ENCODE data around the gene VSIG10. TPM values are rescaled to one million over a fixed set of nuclear protein-coding genes. Genes with fewer than 3 reads are reported as not detected.

Gene VSIG10
- total RNA-seq, 4 donors from 2014 or later, result 122 to 207 (median 155) TPM

DNA sequence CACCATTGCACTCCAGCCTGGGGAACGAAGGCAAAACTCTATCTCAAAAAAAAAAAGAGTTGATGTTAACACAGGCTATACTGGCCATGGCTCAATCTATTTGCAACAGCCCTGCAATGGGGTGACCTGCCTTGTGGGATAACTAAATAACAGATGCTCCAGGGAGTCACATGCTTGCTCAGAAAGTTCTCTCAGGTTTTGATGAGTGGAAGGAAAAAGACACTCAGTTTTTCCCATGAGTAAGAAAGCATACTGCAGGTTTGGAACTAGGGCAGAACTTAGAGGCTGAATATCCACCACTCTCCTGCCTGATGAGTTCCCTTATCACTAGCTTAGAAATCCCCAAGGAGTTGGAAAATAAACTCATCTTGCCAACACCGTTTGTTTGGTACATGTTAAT, 59.7 kb downstream of the VSIG10 start:
- no peak for DNase-seq
- Histone ChIP-seq H3K27me3 (no peaks in the 10 kb centered on the region), H3K27ac (no peak overlapping the region), H3K36me3 (peaks cover 0 to 43% (median 14%) of the 10 kb centered on the region in 4 donors), H3K4me3 (no peak overlapping the region), H3K9me3 (no peaks in the 10 kb centered on the region), H3K4me1 (no peaks in the 10 kb centered on the region)
- WGBS, 2 donors (ENCODE audit: low coverage in 1 of 2), result 90% methylated on average over 2 of the region's 2 CpGs; no CpG with 5 or more reads in 1 of the 2 donors
- no peak for TF ChIP-seq EP300 (IDR thresholded peaks at IDR 0.05; ENCODE audit: low read depth)
- no peak for TF ChIP-seq POLR2A (IDR thresholded peaks at IDR 0.05)
- intact Hi-C loops (cut with DNase I; ENCODE audit: low total_unique reads) (no loop called here), in situ Hi-C loops (cut with MboI; ENCODE audit: low pct_ligation_motif_present in 1 of 4, low pct_unique_long_range_greater_than_20kb in 1 of 4, low sequenced_read_pairs in 3 of 4) (no loop called here)

DNA sequence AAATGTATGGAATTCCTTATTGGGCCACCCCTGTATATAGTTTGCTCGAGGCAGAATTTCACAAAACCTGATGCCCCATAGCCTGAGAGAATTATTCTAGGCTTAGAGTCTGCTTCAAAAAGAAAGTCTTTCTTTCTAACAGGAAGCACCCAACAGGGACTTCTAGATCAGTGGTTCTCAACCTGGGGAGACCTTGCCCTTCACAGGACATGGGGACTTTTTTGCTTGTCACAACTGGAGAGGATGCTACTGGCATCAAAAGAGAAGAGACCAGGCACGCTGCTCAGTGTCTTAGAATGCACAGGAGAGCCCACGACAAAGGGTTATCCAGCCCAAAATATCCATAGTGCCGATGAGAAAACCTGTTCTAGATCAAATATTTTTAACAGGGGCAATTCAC, 61.7 kb downstream of the VSIG10 start:
- H3K4me3 ChIP-seq, result no peak overlapping the region
- peaks cover 0 to 50% (median 19%) of the 10 kb centered on the region in 4 donors for H3K36me3 ChIP-seq
- in situ Hi-C loops (cut with MboI; ENCODE audit: low pct_ligation_motif_present in 1 of 4, low pct_unique_long_range_greater_than_20kb in 1 of 4, low sequenced_read_pairs in 3 of 4), result no loop called here
- H3K4me1 ChIP-seq, result no peaks in the 10 kb centered on the region
- intact Hi-C loops (cut with DNase I; ENCODE audit: low total_unique reads), result no loop called here
- no peak overlapping the region for H3K27ac ChIP-seq
- no peaks in the 10 kb centered on the region for H3K9me3 ChIP-seq
- 89 to 100% methylated on average over 1 to 4 of the region's 4 CpGs for WGBS, 2 donors (ENCODE audit: low coverage in 1 of 2)
- DNase-seq, result no peak
- no peaks in the 10 kb centered on the region for H3K27me3 ChIP-seq
- no peak for TF ChIP-seq POLR2AphosphoS5 (IDR thresholded peaks at IDR 0.05)

GRCh38 chr12:118038137-118038536, 65.7 kb downstream of the VSIG10 start:
- Histone ChIP-seq H3K4me1 (no peaks in the 10 kb centered on the region), H3K4me3 (no peak overlapping the region), H3K27me3 (no peaks in the 10 kb centered on the region), H3K36me3 (peaks cover 0 to 76% (median 32%) of the 10 kb centered on the region in 4 donors), H3K9me3 (no peaks in the 10 kb centered on the region), H3K27ac (no peak overlapping the region)
- WGBS, 2 donors (ENCODE audit: low coverage in 1 of 2), result 83 to 89% methylated on average over 2 to 6 of the region's 6 CpGs
- TF ChIP-seq, protein P1, sequence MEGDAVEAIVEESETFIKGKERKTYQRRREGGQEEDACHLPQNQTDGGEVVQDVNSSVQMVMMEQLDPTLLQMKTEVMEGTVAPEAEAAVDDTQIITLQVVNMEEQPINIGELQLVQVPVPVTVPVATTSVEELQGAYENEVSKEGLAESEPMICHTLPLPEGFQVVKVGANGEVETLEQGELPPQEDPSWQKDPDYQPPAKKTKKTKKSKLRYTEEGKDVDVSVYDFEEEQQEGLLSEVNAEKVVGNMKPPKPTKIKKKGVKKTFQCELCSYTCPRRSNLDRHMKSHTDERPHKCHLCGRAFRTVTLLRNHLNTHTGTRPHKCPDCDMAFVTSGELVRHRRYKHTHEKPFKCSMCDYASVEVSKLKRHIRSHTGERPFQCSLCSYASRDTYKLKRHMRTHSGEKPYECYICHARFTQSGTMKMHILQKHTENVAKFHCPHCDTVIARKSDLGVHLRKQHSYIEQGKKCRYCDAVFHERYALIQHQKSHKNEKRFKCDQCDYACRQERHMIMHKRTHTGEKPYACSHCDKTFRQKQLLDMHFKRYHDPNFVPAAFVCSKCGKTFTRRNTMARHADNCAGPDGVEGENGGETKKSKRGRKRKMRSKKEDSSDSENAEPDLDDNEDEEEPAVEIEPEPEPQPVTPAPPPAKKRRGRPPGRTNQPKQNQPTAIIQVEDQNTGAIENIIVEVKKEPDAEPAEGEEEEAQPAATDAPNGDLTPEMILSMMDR (IDR thresholded peaks at IDR 0.05), result no peak
- no peak for TF ChIP-seq POLR2A (IDR thresholded peaks at IDR 0.05)
- TF ChIP-seq POLR2AphosphoS5 (IDR thresholded peaks at IDR 0.05), result no peak
- TF ChIP-seq EP300 (IDR thresholded peaks at IDR 0.05; ENCODE audit: low read depth), result no peak
- in situ Hi-C loops (cut with MboI; ENCODE audit: low pct_ligation_motif_present in 1 of 4, low pct_unique_long_range_greater_than_20kb in 1 of 4, low sequenced_read_pairs in 3 of 4) (loop anchor here in 1 of 4 donors (10.0 kb wide), 1 partner anchor 163 kb away; no protein-coding TSS in a partner anchor), intact Hi-C loops (cut with DNase I; ENCODE audit: low total_unique reads) (no loop called here)
- DNase-seq, result no peak

DNA sequence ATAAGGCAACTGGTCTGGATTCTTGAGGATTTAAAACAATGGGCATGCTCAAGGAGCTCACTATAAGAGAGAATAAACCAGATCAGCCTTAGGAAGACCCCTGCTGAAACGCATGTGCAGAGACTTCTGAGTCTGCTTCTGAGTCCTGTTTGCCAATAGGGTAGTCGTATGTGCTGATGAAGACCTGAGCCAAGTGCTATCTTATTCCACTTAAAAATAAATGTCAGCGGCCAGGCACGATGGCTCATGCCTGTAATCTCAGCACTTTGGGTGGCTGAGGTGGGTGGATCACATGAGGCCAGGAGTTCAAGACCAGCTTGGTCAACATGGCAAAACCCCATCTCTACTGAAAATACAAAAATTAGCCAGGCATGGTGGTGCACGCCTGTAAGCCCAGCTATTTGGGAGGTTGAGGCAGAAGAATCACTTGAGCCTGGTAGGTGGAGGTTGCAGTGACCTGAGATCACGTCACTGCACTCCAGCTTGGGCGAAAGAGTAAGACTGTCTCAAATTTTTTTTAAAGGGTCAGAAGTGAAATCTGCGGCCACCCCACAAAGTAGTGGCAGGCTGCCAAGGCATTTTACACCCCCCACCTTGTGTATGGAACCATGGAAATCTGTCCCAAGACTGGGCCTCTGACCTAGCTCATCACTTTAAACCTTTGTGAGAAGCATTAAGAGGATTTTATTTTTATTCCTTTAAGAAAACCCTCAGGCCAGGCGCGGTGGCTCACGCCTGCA, 67.0 kb downstream of the VSIG10 start:
- Histone ChIP-seq H3K4me3 (no peak overlapping the region), H3K27ac (no peak overlapping the region), H3K4me1 (no peaks in the 10 kb centered on the region), H3K36me3 (peaks cover 0 to 73% (median 30%) of the 10 kb centered on the region in 4 donors), H3K9me3 (no peaks in the 10 kb centered on the region), H3K27me3 (no peaks in the 10 kb centered on the region)
- 90 to 94% methylated on average over 5 to 11 of the region's 11 CpGs for WGBS, 2 donors (ENCODE audit: low coverage in 1 of 2)
- no peak for DNase-seq
- intact Hi-C loops (cut with DNase I; ENCODE audit: low total_unique reads), result no loop called here
- TF ChIP-seq POLR2A (IDR thresholded peaks at IDR 0.05) (no peak), EP300 (IDR thresholded peaks at IDR 0.05; ENCODE audit: low read depth) (no peak), POLR2AphosphoS5 (IDR thresholded peaks at IDR 0.05) (no peak)
- TF ChIP-seq, protein P1 (IDR thresholded peaks at IDR 0.05), result no peak
- in situ Hi-C loops (cut with MboI; ENCODE audit: low pct_ligation_motif_present in 1 of 4, low pct_unique_long_range_greater_than_20kb in 1 of 4, low sequenced_read_pairs in 3 of 4), result loop anchor here in 1 of 4 donors (10.0 kb wide), 1 partner anchor 162 kb away; no protein-coding TSS in a partner anchor

DNA sequence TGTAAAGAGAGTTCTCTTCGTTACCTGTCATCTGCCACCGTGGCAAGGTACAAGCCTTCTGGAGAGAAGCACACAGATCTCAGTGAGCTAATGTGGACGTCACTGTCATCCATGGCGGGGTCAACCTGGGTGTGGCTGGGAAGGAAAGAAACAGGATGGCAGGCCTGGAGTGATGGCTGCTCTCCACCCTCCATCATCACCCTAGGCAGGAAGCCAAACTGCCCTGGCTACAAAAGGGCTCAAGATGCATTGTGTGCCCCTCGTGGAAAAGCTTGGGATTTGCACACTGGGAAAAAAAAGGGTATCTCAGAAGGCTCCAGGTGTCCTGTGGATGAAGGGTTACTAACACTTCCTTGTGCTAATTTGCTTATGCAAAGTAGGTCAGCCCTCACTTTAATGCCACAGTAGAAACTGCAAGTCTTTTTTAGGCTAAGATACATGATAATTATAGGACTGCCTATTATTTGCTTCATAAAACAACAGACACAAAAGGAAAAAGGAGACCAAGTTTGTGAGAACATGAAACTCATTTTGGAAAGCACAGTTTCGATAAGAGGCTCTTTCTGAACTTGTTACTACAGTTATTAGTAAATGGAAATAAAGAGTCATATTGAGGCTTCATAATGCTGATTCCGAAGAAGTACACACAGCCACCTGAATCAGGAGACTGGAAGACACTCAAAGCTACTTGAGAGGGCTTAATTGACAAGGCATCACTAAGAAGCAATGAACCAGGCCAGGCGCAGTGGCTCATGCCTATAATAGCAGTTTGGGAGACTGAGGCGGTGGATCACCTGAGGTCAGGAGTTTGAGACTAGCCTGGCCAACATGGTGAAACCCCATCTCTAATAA, 68.4 kb downstream of the VSIG10 start:
- 69 to 71% methylated on average over 3 to 9 of the region's 9 CpGs for WGBS, 2 donors (ENCODE audit: low coverage in 1 of 2)
- Histone ChIP-seq H3K36me3 (peaks cover 0 to 74% (median 33%) of the 10 kb centered on the region in 4 donors), H3K4me1 (no peaks in the 10 kb centered on the region), H3K4me3 (no peak overlapping the region), H3K27me3 (no peaks in the 10 kb centered on the region), H3K9me3 (no peaks in the 10 kb centered on the region), H3K27ac (no peak overlapping the region)
- TF ChIP-seq, protein P1 (IDR thresholded peaks at IDR 0.05), result peak in 1 of 5 experiments; percentile 1
- no peak for TF ChIP-seq POLR2A (IDR thresholded peaks at IDR 0.05)
- peak; percentile 16 for DNase-seq
- intact Hi-C loops (cut with DNase I; ENCODE audit: low total_unique reads) (no loop called here), in situ Hi-C loops (cut with MboI; ENCODE audit: low pct_ligation_motif_present in 1 of 4, low pct_unique_long_range_greater_than_20kb in 1 of 4, low sequenced_read_pairs in 3 of 4) (loop anchor here in 1 of 4 donors (10.0 kb wide), 1 partner anchor 161 kb away; no protein-coding TSS in a partner anchor)
